ENCODE measurements around the gene GIGYF1.

GIGYF1 gene

GRCh38 chr7:100685049-100685605 is 8.9 kb downstream of the GIGYF1 start:
- Histone ChIP-seq H3K9me3 (ENCODE audit: low read depth, low read length) (no peaks in the 10 kb centered on the region), H3K36me3 (ENCODE audit: insufficient read depth, low read length) (peaks cover 90% of the 10 kb centered on the region), H3K9ac (ENCODE audit: insufficient read length) (no peak overlapping the region), H3K27ac (no peak overlapping the region), H3K4me3 (no peak overlapping the region)
- no peak for DNase-seq (ENCODE audit: low read depth, low spot score)
- TF ChIP-seq EZH2 (IDR thresholded peaks at IDR 0.05) (no peak), FOXP2 (optimal IDR thresholded peaks at IDR 0.05; ENCODE audit: control extremely low read depth, extremely low read length, insufficient read depth) (no peak), POLR2AphosphoS5 (IDR thresholded peaks at IDR 0.05; ENCODE audit: borderline replicate concordance, low read depth, low read length) (0 out of 2 replicates have a peak, but pooled peaks have one; percentile 12)

DNA sequence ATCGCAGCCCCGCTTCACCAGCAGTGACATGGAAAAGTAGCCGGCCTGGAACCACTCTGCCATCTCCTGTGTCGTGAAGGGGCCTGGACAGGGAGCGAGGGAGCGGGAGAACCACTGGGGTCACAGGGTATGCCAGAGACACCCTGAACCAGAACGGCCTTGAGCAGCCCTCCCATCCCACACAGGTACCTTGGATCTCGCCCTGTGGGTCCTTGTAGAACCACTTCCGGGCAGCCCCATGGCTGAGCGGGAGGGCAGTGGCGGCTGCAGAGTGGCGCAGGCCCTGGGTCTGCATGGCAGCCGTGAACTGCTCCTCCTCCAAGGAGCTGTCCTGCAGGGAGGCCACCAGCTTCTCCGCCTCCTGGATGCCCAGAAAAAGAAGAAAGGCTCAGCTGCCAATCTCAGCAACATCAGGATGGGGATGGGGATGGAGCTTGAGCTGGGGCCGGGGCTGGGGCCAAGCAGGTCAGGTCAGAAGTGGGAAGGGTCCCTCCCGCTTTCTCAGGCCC is 9.5 kb downstream of the GIGYF1 start:
- no peak overlapping the region for H3K9ac ChIP-seq (ENCODE audit: insufficient read length)
- H3K4me3 ChIP-seq: no peak overlapping the region
- DNase-seq (ENCODE audit: low read depth, low spot score): no peak
- peaks cover 89% of the 10 kb centered on the region for H3K36me3 ChIP-seq (ENCODE audit: insufficient read depth, low read length)
- TF ChIP-seq FOXP2 (optimal IDR thresholded peaks at IDR 0.05; ENCODE audit: control extremely low read depth, extremely low read length, insufficient read depth) (no peak), EZH2 (IDR thresholded peaks at IDR 0.05) (no peak), POLR2AphosphoS5 (IDR thresholded peaks at IDR 0.05; ENCODE audit: borderline replicate concordance, low read depth, low read length) (no peak)
- no peak overlapping the region for H3K27ac ChIP-seq
- H3K9me3 ChIP-seq (ENCODE audit: low read depth, low read length): no peaks in the 10 kb centered on the region

- peaks cover 87% of the 10 kb centered on the region for H3K36me3 ChIP-seq (ENCODE audit: insufficient read depth, low read length)
- no peak for TF ChIP-seq EZH2 (IDR thresholded peaks at IDR 0.05)
- no peak for TF ChIP-seq POLR2AphosphoS5 (IDR thresholded peaks at IDR 0.05; ENCODE audit: borderline replicate concordance, low read depth, low read length)
- TF ChIP-seq FOXP2 (optimal IDR thresholded peaks at IDR 0.05; ENCODE audit: control extremely low read depth, extremely low read length, insufficient read depth): no peak
- DNase-seq (ENCODE audit: low read depth, low spot score): no peak
Observed at GRCh38 chr7:100683659-100684533, 10.2 kb downstream of the GIGYF1 start.

GRCh38 chr7:100682991-100683658 is 10.9 kb downstream of the GIGYF1 start:
- H3K9ac ChIP-seq (ENCODE audit: insufficient read length): no peak overlapping the region
- DNase-seq (ENCODE audit: low read depth, low spot score): no peak

More at GRCh38 chr7:100683659-100684533, 10.2 kb downstream of the GIGYF1 start:
- no peak overlapping the region for H3K9ac ChIP-seq (ENCODE audit: insufficient read length)
- no peak overlapping the region for H3K27ac ChIP-seq
- no peaks in the 10 kb centered on the region for H3K9me3 ChIP-seq (ENCODE audit: low read depth, low read length)
- H3K4me3 ChIP-seq: no peak overlapping the region

GRCh38 chr7:100682228-100682741 is 11.8 kb downstream of the GIGYF1 start:
- H3K9me3 ChIP-seq (ENCODE audit: low read depth, low read length): no peaks in the 10 kb centered on the region
- H3K4me3 ChIP-seq: no peak overlapping the region
- TF ChIP-seq FOXP2 (optimal IDR thresholded peaks at IDR 0.05; ENCODE audit: control extremely low read depth, extremely low read length, insufficient read depth): no peak
- TF ChIP-seq POLR2AphosphoS5 (IDR thresholded peaks at IDR 0.05; ENCODE audit: borderline replicate concordance, low read depth, low read length): no peak
- TF ChIP-seq EZH2 (IDR thresholded peaks at IDR 0.05): no peak
- DNase-seq (ENCODE audit: low read depth, low spot score): no peak
- H3K9ac ChIP-seq (ENCODE audit: insufficient read length): no peak overlapping the region
- no peak overlapping the region for H3K27ac ChIP-seq
- H3K36me3 ChIP-seq (ENCODE audit: insufficient read depth, low read length): peaks cover 83% of the 10 kb centered on the region

More at GRCh38 chr7:100682991-100683658, 10.9 kb downstream of the GIGYF1 start:
- Histone ChIP-seq H3K4me3 (no peak overlapping the region), H3K36me3 (ENCODE audit: insufficient read depth, low read length) (peaks cover 84% of the 10 kb centered on the region), H3K27ac (no peak overlapping the region), H3K9me3 (ENCODE audit: low read depth, low read length) (no peaks in the 10 kb centered on the region)
- no peak for TF ChIP-seq EZH2 (IDR thresholded peaks at IDR 0.05)
- no peak for TF ChIP-seq POLR2AphosphoS5 (IDR thresholded peaks at IDR 0.05; ENCODE audit: borderline replicate concordance, low read depth, low read length)
- TF ChIP-seq FOXP2 (optimal IDR thresholded peaks at IDR 0.05; ENCODE audit: control extremely low read depth, extremely low read length, insufficient read depth): no peak

DNA sequence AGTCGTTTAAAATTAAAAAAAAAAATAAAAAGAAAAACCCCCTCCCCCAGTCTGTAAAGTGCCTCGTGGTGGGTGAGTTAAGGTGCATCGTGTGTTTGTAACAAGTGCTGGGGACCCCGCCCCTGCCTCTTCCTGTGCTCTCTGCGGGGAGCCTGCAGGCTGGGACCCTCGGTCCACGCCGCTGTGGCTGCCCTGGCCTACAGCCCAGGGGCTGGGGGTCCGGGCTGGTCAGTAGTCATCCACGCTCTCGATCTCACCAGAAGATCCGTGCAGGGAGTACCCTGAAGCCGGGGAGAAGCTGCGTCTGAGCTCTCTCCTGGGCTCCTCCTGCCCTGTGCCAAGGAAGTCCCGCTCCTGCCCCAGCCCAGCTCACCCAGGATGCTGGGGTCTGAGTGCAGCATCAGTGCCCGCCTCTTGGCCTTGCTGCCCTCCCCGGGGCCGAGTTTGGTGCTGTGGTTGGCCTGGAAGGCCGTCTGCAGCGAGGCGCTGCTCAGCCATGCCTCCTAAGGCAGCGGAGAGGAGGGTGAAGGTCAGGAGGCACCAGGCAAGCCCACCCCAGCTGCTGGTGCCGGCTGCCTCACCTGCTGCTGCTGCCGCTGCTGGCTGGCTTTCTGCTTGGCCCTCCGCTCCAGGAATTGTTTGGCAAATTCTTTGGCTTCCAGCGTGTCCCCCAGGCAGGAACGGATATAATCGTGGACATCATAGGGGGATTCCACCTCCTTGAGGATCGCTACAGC is 12.4 kb downstream of the GIGYF1 start:
- Histone ChIP-seq H3K9ac (ENCODE audit: insufficient read length) (no peak overlapping the region), H3K27ac (peak overlapping the region; percentile 9; the same call in 1 of the 2 replicates), H3K36me3 (ENCODE audit: insufficient read depth, low read length) (peaks cover 81% of the 10 kb centered on the region), H3K9me3 (ENCODE audit: low read depth, low read length) (no peaks in the 10 kb centered on the region), H3K4me3 (no peak overlapping the region)
- no peak for DNase-seq (ENCODE audit: low read depth, low spot score)
- TF ChIP-seq FOXP2 (optimal IDR thresholded peaks at IDR 0.05; ENCODE audit: control extremely low read depth, extremely low read length, insufficient read depth) (no peak), EZH2 (IDR thresholded peaks at IDR 0.05) (no peak)

- TF ChIP-seq POLR2AphosphoS5 (IDR thresholded peaks at IDR 0.05; ENCODE audit: borderline replicate concordance, low read depth, low read length) (no peak; the same call in 1 of the 2 replicates), EZH2 (IDR thresholded peaks at IDR 0.05) (no peak), FOXP2 (optimal IDR thresholded peaks at IDR 0.05; ENCODE audit: control extremely low read depth, extremely low read length, insufficient read depth) (no peak)
- no peak overlapping the region; the same call in 1 of the 2 replicates for H3K27ac ChIP-seq
- no peak for DNase-seq (ENCODE audit: low read depth, low spot score)
- no peaks in the 10 kb centered on the region for H3K9me3 ChIP-seq (ENCODE audit: low read depth, low read length)
- no peak overlapping the region for H3K4me3 ChIP-seq
- peaks cover 75% of the 10 kb centered on the region for H3K36me3 ChIP-seq (ENCODE audit: insufficient read depth, low read length)
- H3K9ac ChIP-seq (ENCODE audit: insufficient read length): no peak overlapping the region
Observed at GRCh38 chr7:100680576-100681271, 13.3 kb downstream of the GIGYF1 start.
